NT2/D1 (cell line): ENCODE data around the gene TGM5.

Experiments used
- SUZ12 ChIP-seq: IDR thresholded peaks from 2 replicates; pipeline ENCODE4 v1.6.1; 2011; ENCODE audit not compliant: insufficient read length, insufficient read depth; ENCODE audit errors: extremely low read depth
- YY1 ChIP-seq: IDR thresholded peaks from 2 replicates; pipeline ENCODE4 v1.6.1; 2011; ENCODE audit not compliant: insufficient read length, insufficient read depth
- ZNF274 ChIP-seq: IDR thresholded peaks from 2 replicates; pipeline ENCODE4 v1.6.1; 2011; ENCODE audit warnings: mild to moderate bottlenecking, low read depth, low read length

DNA sequence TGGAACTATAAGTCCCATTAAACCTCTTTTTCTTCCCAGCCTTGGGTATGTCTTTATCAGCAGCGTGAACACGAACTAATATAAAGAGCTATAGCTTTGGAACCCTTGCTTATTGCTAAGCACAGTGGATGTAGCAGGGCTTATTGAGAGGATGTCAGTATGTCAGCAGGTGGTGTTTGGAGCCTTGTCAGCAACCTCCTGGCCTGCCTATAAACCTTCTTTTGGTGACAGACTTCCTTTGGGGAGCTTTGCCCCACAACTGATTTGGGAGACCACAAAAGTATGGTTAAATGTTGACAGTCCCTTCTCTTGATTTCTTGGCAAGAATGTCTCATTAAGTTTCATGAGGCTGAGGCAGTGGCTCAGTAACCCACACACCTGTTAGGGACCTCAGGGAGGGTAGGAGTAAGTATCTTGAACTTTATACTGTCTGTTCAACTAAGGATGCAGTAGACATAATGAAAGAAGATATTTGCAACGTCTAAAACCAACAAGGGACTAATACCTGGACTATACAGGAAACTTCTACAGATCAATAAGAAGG is 66.7 kb downstream of the TGM5 start:
- TF ChIP-seq ZNF274 (no peak), YY1 (no peak), SUZ12 (no peak)
